Large intestine (tissue), 3 donors: ENCODE measurements around the gene BBS2. TPM values are rescaled to one million over a fixed set of nuclear protein-coding genes. Genes with fewer than 3 reads are reported as not detected.

Experiments
- DNase-seq, 2 donors: peaks; one replicate each; pipeline versions ENCODE4 v3.0.0 to v3.0.0-alpha.2; 2013
- H3K27ac ChIP-seq: one replicate; pipeline ENCODE4 v1.5.1; 2013; ENCODE audit warnings: low read length
- H3K27me3 ChIP-seq: 2 replicates; pipeline ENCODE4 v1.6.1; 2013; ENCODE audit warnings: low read length; ENCODE audit not compliant: control insufficient read depth, insufficient read depth
- H3K36me3 ChIP-seq: 2 replicates; pipeline ENCODE4 v1.6.1; 2013; ENCODE audit warnings: low read length; ENCODE audit not compliant: control insufficient read depth, insufficient read depth
- H3K4me1 ChIP-seq: one replicate; pipeline ENCODE4 v1.6.1; 2013; ENCODE audit warnings: low read length; ENCODE audit not compliant: control insufficient read depth, insufficient read depth
- H3K4me3 ChIP-seq: one replicate; pipeline ENCODE4 v1.5.1; 2013; ENCODE audit warnings: low read length
- H3K9me3 ChIP-seq: one replicate; pipeline ENCODE4 v1.6.1; 2013; ENCODE audit warnings: mild to moderate bottlenecking, low read depth, low read length, moderate library complexity; ENCODE audit not compliant: control insufficient read depth
- WGBS: methylation state at CpG from one replicate; pipeline ENCODE4 v1.1.5; 2013; ENCODE audit warnings: low lambda C conversion rate; ENCODE audit not compliant: insufficient coverage; 5-methylcytosine and 5-hydroxymethylcytosine counted together
- polyA plus RNA-seq: library from polyadenylated mRNA; unstranded; fragments of 120-200 nt; gene quantifications from one replicate; pipeline ENCODE4 v1.2.1, GENCODE V29; 2013

BBS2 gene
- polyA plus RNA-seq, 1 donor: 31.2 TPM

GRCh38 chr16:56525236-56525635 is 5.4 kb upstream of the BBS2 start:
- no peak overlapping the region for H3K4me3 ChIP-seq
- DNase-seq: no peak
- H3K27ac ChIP-seq: no peak overlapping the region
- H3K4me1 ChIP-seq: peaks cover 5% of the 10 kb centered on the region
- H3K36me3 ChIP-seq: no peaks in the 10 kb centered on the region
- H3K27me3 ChIP-seq: peaks cover 3% of the 10 kb centered on the region
- WGBS: 50% methylated on average over 1 of the region's 9 CpGs
- no peaks in the 10 kb centered on the region for H3K9me3 ChIP-seq

GRCh38 chr16:56520251-56520577 is 390 bp upstream of the BBS2 start:
- peaks cover 7% of the 10 kb centered on the region for H3K4me1 ChIP-seq
- H3K36me3 ChIP-seq: no peaks in the 10 kb centered on the region
- no peaks in the 10 kb centered on the region for H3K27me3 ChIP-seq
- H3K27ac ChIP-seq: peak overlapping the region; percentile 94
- no peak for DNase-seq
- no CpG with 5 or more reads among the region's 4 CpGs for WGBS
- H3K9me3 ChIP-seq: no peaks in the 10 kb centered on the region
- peak overlapping the region; percentile 93 for H3K4me3 ChIP-seq

- WGBS: 100% methylated on average over 3 of the region's 7 CpGs
- Histone ChIP-seq H3K27me3 (no peaks in the 10 kb centered on the region), H3K36me3 (no peaks in the 10 kb centered on the region), H3K4me1 (peaks cover 7% of the 10 kb centered on the region), H3K4me3 (no peak overlapping the region), H3K27ac (no peak overlapping the region), H3K9me3 (no peaks in the 10 kb centered on the region)
- DNase-seq: no peak
Observed at GRCh38 chr16:56518425-56518824, 1.4 kb downstream of the BBS2 start.

GRCh38 chr16:56517206-56517605 is 2.6 kb downstream of the BBS2 start:
- peaks cover 7% of the 10 kb centered on the region for H3K4me1 ChIP-seq
- no peak overlapping the region for H3K27ac ChIP-seq
- H3K4me3 ChIP-seq: no peak overlapping the region
- H3K27me3 ChIP-seq: no peaks in the 10 kb centered on the region
- peaks cover 4% of the 10 kb centered on the region for H3K36me3 ChIP-seq
- 60% methylated on average over 1 of the region's 2 CpGs for WGBS
- H3K9me3 ChIP-seq: no peaks in the 10 kb centered on the region
- no peak for DNase-seq

- no peaks in the 10 kb centered on the region for H3K9me3 ChIP-seq
- peaks cover 11% of the 10 kb centered on the region for H3K36me3 ChIP-seq
- H3K4me3 ChIP-seq: no peak overlapping the region
- no peaks in the 10 kb centered on the region for H3K27me3 ChIP-seq
- DNase-seq: no peak
- no peak overlapping the region for H3K27ac ChIP-seq
- no CpG with 5 or more reads among the region's 6 CpGs for WGBS
- peaks cover 7% of the 10 kb centered on the region for H3K4me1 ChIP-seq
Observed at GRCh38 chr16:56515665-56516064, 4.2 kb downstream of the BBS2 start.

- DNase-seq: no peak
- no CpG with 5 or more reads among the region's 3 CpGs for WGBS
- H3K36me3 ChIP-seq: peaks cover 19% of the 10 kb centered on the region
- no peak overlapping the region for H3K27ac ChIP-seq
- no peaks in the 10 kb centered on the region for H3K4me1 ChIP-seq
- H3K4me3 ChIP-seq: no peak overlapping the region
- H3K27me3 ChIP-seq: no peaks in the 10 kb centered on the region
- H3K9me3 ChIP-seq: no peaks in the 10 kb centered on the region
Observed at GRCh38 chr16:56514845-56515244, 5.0 kb downstream of the BBS2 start.

- DNase-seq: peak; percentile 35 to 66
- WGBS: 28% methylated on average over 3 of the region's 3 CpGs
- Histone ChIP-seq H3K4me3 (no peak overlapping the region), H3K36me3 (peaks cover 25% of the 10 kb centered on the region), H3K9me3 (no peaks in the 10 kb centered on the region), H3K27me3 (no peaks in the 10 kb centered on the region), H3K27ac (no peak overlapping the region), H3K4me1 (no peaks in the 10 kb centered on the region)
Observed at GRCh38 chr16:56513972-56514371, 5.9 kb downstream of the BBS2 start.

- Histone ChIP-seq H3K4me1 (no peaks in the 10 kb centered on the region), H3K36me3 (peaks cover 33% of the 10 kb centered on the region), H3K4me3 (no peak overlapping the region), H3K9me3 (no peaks in the 10 kb centered on the region), H3K27me3 (no peaks in the 10 kb centered on the region), H3K27ac (no peak overlapping the region)
- DNase-seq: no peak
- WGBS: 100% methylated on average over 1 of the region's 2 CpGs
Observed at GRCh38 chr16:56513091-56513490, 6.7 kb downstream of the BBS2 start.

GRCh38 chr16:56512025-56512424 is 7.8 kb downstream of the BBS2 start:
- no CpG with 5 or more reads among the region's 1 CpG for WGBS
- Histone ChIP-seq H3K27ac (no peak overlapping the region), H3K4me1 (no peaks in the 10 kb centered on the region), H3K4me3 (no peak overlapping the region), H3K27me3 (no peaks in the 10 kb centered on the region), H3K36me3 (peaks cover 41% of the 10 kb centered on the region), H3K9me3 (no peaks in the 10 kb centered on the region)
- no peak for DNase-seq

- Histone ChIP-seq H3K4me1 (no peaks in the 10 kb centered on the region), H3K9me3 (no peaks in the 10 kb centered on the region), H3K4me3 (no peak overlapping the region), H3K27ac (no peak overlapping the region), H3K36me3 (peaks cover 47% of the 10 kb centered on the region), H3K27me3 (no peaks in the 10 kb centered on the region)
- no CpG with 5 or more reads among the region's 2 CpGs for WGBS
- no peak for DNase-seq
Observed at GRCh38 chr16:56510544-56510943, 9.3 kb downstream of the BBS2 start.

GRCh38 chr16:56506941-56507340 is 12.9 kb downstream of the BBS2 start:
- H3K27me3 ChIP-seq: no peaks in the 10 kb centered on the region
- no peak overlapping the region for H3K27ac ChIP-seq
- DNase-seq: no peak
- no peak overlapping the region for H3K4me3 ChIP-seq
- H3K4me1 ChIP-seq: no peaks in the 10 kb centered on the region
- no peaks in the 10 kb centered on the region for H3K9me3 ChIP-seq
- peaks cover 56% of the 10 kb centered on the region for H3K36me3 ChIP-seq
